ENCODE data around the gene RPAIN. TPM values are rescaled to one million over a fixed set of nuclear protein-coding genes. Genes with fewer than 3 reads are reported as not detected.

Gene RPAIN
- total RNA-seq, 1 donor from 2014 or later: 61.0 TPM

DNA sequence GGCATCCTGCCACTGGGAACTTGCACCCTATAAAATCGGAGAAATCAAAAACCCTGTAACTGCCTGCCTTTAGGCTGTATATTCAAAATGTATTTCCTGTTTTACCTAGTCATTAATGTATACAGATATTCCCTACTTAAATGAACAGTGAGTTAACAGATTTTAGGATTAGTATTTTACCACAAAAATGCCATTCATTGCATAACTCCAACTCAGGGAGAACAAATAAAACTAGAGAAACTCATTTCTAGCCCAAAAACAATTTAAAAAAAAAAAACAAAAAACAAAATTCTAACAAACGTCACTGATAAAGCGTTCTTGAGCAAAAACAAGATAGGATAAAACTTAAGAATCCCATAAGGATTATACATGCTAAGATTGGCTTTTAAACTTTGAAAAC lies 52.5 kb downstream of the RPAIN start:
- Mint-ChIP-seq H3K4me1 (ENCODE audit: low read depth) (peaks cover 14% of the 10 kb centered on the region), H3K27me3 (ENCODE audit: low read depth) (no peaks in the 10 kb centered on the region), H3K36me3 (ENCODE audit: low read depth) (peaks cover 48% of the 10 kb centered on the region), H3K9me3 (no peaks in the 10 kb centered on the region), H3K27ac (no peak overlapping the region), H3K4me3 (ENCODE audit: low read depth) (no peak overlapping the region)
- no peak for DNase-seq (ENCODE audit: low spot score)
- intact Hi-C loops (cut with micrococcal nuclease): no loop called here

DNA sequence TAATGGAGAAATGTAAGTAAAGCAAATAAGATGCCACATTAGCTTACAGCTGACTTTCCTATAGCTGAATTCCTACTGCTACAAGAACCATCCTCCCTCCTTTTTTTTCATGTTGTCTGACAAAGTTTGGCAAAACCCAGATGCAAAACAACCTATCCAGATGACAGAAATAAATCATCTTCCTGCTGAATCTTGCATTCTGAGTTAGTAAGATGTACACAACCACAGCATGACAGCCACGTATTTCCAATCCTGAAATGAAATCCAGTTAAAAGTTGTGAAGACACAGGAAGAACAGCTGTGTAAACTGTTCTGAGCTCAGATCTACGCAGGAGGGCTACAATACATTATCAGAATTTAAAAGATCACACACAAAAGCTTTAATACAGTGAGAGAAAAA lies 53.9 kb downstream of the RPAIN start:
- H3K4me1 Mint-ChIP-seq (ENCODE audit: low read depth): peaks cover 9% of the 10 kb centered on the region

DNA sequence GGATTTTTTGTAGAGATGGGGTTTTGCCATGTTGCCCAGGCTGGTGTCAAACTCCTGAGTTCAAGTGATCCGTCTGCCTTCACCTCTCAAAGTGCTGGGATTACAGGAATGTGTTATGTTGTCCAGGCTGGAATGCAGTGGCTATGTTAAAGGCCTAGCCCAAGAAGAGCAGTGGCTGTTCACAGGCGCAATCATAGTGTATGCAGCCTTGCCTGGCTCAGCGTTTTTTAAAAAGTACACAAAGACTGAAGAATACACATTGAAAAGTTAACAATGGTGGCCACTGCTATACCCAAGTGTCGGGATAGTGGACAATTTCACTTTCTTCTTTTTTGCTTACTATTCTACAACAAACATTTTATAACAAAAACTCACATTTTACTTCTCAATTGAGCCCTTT lies 59.0 kb downstream of the RPAIN start:
- Mint-ChIP-seq H3K27me3 (ENCODE audit: low read depth) (no peaks in the 10 kb centered on the region), H3K4me3 (ENCODE audit: low read depth) (no peak overlapping the region), H3K9me3 (no peaks in the 10 kb centered on the region), H3K4me1 (ENCODE audit: low read depth) (peaks cover 10% of the 10 kb centered on the region), H3K36me3 (ENCODE audit: low read depth) (peaks cover 81% of the 10 kb centered on the region), H3K27ac (no peak overlapping the region)
- intact Hi-C loops (cut with micrococcal nuclease): no loop called here
- DNase-seq (ENCODE audit: low spot score): no peak

More for the DNA sequence above, 53.9 kb downstream of the RPAIN start:
- H3K36me3 Mint-ChIP-seq (ENCODE audit: low read depth): peaks cover 56% of the 10 kb centered on the region
- no peak for DNase-seq (ENCODE audit: low spot score)
- no peaks in the 10 kb centered on the region for H3K27me3 Mint-ChIP-seq (ENCODE audit: low read depth)
- no peaks in the 10 kb centered on the region for H3K9me3 Mint-ChIP-seq
- no peak overlapping the region for H3K27ac Mint-ChIP-seq
- intact Hi-C loops (cut with micrococcal nuclease): no loop called here
- H3K4me3 Mint-ChIP-seq (ENCODE audit: low read depth): no peak overlapping the region

- no peak for DNase-seq (ENCODE audit: low spot score)
- H3K4me3 Mint-ChIP-seq (ENCODE audit: low read depth): no peak overlapping the region
- intact Hi-C loops (cut with micrococcal nuclease): loop anchor here (10.0 kb wide), 2 partner anchors 104 to 1164 kb away; partner anchors contain the start of genes KIAA0753, NLRP1 and TXNDC17
- H3K9me3 Mint-ChIP-seq: no peaks in the 10 kb centered on the region
- peaks cover 21% of the 10 kb centered on the region for H3K4me1 Mint-ChIP-seq (ENCODE audit: low read depth)
- no peaks in the 10 kb centered on the region for H3K27me3 Mint-ChIP-seq (ENCODE audit: low read depth)
- no peak overlapping the region for H3K27ac Mint-ChIP-seq
- peaks cover 80% of the 10 kb centered on the region for H3K36me3 Mint-ChIP-seq (ENCODE audit: low read depth)
These were observed 61.0 kb downstream of the RPAIN start for GRCh38 chr17:5480962-5481361.

- peaks cover 79% of the 10 kb centered on the region for H3K36me3 Mint-ChIP-seq (ENCODE audit: low read depth)
These were observed 61.5 kb downstream of the RPAIN start for GRCh38 chr17:5481451-5481850.

More at GRCh38 chr17:5481451-5481850, 61.5 kb downstream of the RPAIN start:
- intact Hi-C loops (cut with micrococcal nuclease): loop anchor here (10.0 kb wide), 2 partner anchors 103 to 1163 kb away; partner anchors contain the start of genes KIAA0753, NLRP1 and TXNDC17
- Mint-ChIP-seq H3K4me3 (ENCODE audit: low read depth) (no peak overlapping the region), H3K9me3 (no peaks in the 10 kb centered on the region), H3K4me1 (ENCODE audit: low read depth) (peaks cover 21% of the 10 kb centered on the region), H3K27ac (no peak overlapping the region), H3K27me3 (ENCODE audit: low read depth) (no peaks in the 10 kb centered on the region)
- no peak for DNase-seq (ENCODE audit: low spot score)

Other genes with a start within 250 kb of the RPAIN start
- gene ZNF594, start 228.3 kb upstream of the RPAIN start, total RNA-seq: 8.0 and 8.9 TPM in 2 replicates
- not detected in 2 replicates for gene SCIMP, start 185.3 kb upstream of the RPAIN start, total RNA-seq
- gene RABEP1, start 137.9 kb upstream of the RPAIN start, total RNA-seq: 45.8 and 53.2 TPM in 2 replicates
- 139 and 152 TPM in 2 replicates for gene NUP88, start 520 bp upstream of the RPAIN start, total RNA-seq
- 363 and 372 TPM in 2 replicates for gene C1QBP, start 19.0 kb downstream of the RPAIN start, total RNA-seq
- gene DHX33, start 48.8 kb downstream of the RPAIN start, total RNA-seq: 32.6 and 34.0 TPM in 2 replicates
- 69.3 and 70.4 TPM in 2 replicates for gene DERL2, start 66.0 kb downstream of the RPAIN start, total RNA-seq
- 34.1 and 34.9 TPM in 2 replicates for gene MIS12, start 66.4 kb downstream of the RPAIN start, total RNA-seq
- 26.3 and 26.9 TPM in 2 replicates for gene NLRP1, start 164.3 kb downstream of the RPAIN start, total RNA-seq